DMS114 treated with DMSO at 0.1 percent for 48 hours (cell line): ENCODE results near the gene NSL1.

Experiments used
- DNase-seq: peaks from one replicate; lab custom pipeline; 2025; ENCODE audit not compliant: unreplicated experiment; lab: John Stamatoyannopoulos, UW

NSL1 gene

GRCh38 chr1:212687811-212688210 lies 103.8 kb downstream of the NSL1 start:
- DNase-seq: no peak

GRCh38 chr1:212686591-212686990 lies 105.0 kb downstream of the NSL1 start:
- no peak for DNase-seq

DNA sequence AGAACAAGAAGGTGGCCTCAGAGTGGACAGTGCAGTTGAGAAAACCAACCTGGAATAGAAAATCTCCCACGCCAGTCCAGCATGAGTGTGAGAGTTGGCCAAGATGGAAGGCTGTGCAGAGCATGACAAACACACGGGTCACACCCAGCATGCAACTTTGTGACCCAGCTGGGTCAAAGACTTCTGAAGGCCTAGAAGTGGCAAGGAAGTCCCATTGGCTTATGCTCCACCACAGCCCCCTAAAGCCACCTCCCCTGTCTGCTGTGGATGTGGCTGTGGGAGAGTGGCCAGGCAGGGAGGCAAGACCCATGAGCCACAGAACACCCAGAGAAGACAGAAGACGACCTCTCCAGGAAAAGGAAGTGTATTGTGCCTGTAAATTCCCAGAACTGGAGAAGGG lies 105.5 kb downstream of the NSL1 start:
- DNase-seq: no peak

GRCh38 chr1:212685429-212685828 lies 106.1 kb downstream of the NSL1 start:
- no peak for DNase-seq

- DNase-seq: no peak
These were observed 107.0 kb downstream of the NSL1 start for GRCh38 chr1:212684521-212685090.

DNA sequence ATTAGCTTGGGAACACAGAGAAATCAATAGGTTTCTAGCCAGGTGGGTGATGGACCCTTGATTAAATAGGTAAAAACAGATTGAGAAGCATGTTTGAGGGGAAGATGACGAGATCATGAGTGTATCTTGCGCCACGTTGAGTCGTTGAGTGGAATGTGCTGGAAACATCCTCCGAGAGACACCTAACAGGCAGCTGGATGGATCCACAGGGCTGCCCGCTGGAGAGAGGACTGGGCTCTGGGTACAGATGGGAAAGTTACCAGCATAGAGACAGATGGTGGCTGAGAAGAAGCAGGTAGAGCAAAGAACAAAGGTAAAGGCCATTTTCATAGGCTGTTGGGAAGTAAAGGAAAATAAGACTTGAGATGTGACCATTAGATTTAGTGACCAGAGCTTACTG lies 107.5 kb downstream of the NSL1 start:
- DNase-seq: no peak

DNA sequence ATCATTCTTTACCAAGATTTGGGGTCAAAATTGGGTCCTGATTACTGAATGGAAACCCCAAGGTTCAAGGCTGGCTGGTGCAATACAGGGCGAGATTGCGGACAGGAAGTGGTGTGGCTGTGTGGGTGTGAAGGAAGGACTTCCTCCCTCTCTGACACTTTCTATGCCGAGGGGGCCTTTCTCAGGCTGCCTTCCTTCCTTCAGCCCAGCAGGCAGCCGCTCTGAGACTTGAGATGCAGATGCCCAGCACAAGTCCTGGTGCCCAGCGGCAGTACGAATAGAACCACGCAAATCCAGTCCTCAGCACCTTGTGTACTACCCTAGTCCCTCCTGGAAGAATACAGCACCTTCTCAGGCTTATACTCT lies 108.2 kb downstream of the NSL1 start:
- DNase-seq: no peak

DNA sequence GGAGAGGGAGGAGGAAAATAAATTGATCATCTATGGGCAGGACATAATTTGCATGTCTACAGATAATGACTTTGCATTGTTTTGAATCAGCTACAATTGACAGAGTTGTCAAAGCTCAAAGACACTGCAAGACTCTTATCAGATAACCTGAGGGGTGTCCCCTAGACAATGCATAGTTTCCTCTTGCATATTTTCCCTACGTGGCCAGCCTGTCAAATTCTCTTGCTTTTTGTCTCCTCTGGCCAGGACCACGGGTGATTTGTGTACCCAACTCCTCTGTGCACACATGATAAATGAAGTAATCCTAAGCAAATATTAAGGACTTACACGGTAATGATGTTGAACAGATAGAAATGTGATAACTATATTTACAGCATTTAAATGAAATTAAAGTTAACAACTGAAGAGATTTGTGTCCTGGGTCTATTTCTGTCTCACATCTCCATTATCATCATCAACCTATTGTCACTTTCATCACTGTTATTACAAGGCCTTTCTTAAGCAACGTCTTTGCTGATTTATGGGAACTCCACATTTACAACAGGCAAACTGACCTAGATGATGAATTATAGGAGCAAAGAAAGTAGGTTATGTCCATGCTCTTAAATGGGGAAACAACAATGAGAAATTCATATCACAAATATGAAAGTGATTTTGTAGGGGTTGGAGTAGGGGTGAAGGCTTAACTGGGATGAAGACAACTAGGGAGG lies 110.7 kb downstream of the NSL1 start:
- DNase-seq: no peak

DNA sequence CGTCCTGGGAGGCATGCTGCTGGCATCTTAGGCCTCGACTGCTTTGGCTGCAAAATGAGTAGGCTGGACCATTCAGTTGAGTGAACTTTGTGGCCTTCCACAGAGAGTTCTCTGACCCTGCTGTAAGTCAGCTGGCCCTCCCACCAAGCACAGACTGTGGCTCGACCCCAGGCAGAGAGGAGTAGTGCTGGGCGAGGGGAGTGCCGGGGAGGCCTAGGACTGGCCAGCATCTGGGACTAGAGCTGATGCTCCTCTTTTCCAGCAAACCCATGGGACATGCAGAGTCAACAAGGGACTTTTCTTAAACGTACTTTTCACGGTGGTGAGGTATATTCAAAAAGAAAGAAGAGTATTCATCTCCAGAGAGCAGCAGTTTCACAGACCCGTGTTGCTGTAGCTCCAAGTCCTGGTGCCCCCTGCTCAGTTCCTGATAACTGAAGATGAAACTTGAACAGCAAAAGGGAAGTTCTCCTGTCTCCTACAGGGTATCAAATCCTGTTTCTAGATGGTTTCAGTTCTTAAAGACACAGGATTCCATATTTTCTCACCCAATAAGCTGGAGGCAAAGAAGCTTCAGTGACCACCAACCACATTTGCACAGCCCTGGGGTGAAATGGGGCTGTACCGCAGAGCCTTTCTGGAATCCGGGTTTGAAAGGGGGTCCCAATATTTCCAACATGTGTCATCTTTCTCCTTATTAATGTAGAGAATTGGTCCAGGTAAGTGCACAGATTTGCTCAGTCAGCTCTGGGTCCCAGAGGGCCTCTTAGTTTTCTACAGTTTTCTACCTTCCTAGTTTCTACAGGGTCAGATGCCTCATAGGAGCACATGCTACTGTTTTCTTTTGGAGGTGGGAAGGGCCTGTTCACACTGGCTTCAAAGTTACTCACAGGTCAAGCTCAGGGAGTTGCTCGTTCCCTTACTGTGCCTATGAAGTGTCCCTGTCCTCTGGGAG lies 112.8 kb downstream of the NSL1 start:
- no peak for DNase-seq

DNA sequence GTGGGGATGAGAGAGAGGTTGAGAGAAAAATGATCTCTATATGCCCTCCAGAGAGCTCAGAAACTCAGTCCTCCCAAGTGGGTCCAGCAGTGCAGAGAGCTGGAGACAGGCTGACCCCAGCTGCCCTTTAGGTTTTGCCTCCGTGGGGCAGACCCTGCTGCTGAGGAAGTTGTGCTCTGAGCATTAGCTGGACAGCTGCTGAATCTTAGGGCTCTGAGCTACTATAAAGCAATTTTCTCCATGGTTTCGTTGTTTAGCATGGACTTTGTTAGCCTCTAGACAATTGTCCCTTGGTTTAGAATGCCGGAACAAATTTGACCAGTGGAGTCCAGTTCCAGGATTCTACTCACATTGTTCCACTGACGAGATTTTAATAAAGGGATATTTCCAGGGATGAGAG lies 114.0 kb downstream of the NSL1 start:
- DNase-seq: no peak

DNA sequence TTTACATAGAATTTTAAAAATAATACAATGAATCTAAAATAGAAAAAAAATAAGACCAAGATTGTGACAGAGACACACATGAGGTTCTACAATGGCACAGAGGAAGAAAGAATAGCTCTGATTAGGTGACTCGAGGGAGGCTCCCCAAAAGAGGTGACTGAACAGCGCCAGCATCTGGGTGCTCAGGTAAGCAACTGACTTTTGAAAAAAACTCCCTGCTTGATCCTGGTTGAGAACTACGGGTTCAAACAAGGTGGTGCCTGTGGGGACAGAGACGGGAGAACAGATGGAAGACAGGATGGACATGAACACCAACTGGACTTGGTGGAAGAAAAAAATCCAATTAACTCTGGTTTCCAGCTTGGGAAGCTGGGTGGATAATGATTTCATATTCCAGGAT lies 114.4 kb downstream of the NSL1 start:
- DNase-seq: no peak
